HG02642 (cell line): ENCODE measurements around the gene LCP2.

Experiments
- ATAC-seq: cut with Tn5 transposase; IDR thresholded peaks from one replicate; pipeline ENCODE4 v1.9.1; 2021; ENCODE audit warnings: mild to moderate bottlenecking; ENCODE audit not compliant: unreplicated experiment, poor library complexity

The LCP2 gene

GRCh38 chr5:170297589-170298462, at the start of gene LCP2:
Gene LCP2, minus strand, starts transcription at chr5:170297777. Its CDS starts 166 bp downstream, at chr5:170297611.
- peak; percentile 53 for ATAC-seq

GRCh38 chr5:170347022-170347567, 49.5 kb upstream of the LCP2 start:
- no peak for ATAC-seq

GRCh38 chr5:170345971-170346370, 48.4 kb upstream of the LCP2 start:
- ATAC-seq: no peak

GRCh38 chr5:170343177-170343576, 45.6 kb upstream of the LCP2 start:
- no peak for ATAC-seq

- ATAC-seq: no peak
Observed at GRCh38 chr5:170342153-170342725, 44.7 kb upstream of the LCP2 start.

- no peak for ATAC-seq
Observed at GRCh38 chr5:170341545-170341944, 44.0 kb upstream of the LCP2 start.

GRCh38 chr5:170339780-170340167, 42.2 kb upstream of the LCP2 start:
- ATAC-seq: no peak

- ATAC-seq: peak; percentile 85
Observed at GRCh38 chr5:170338933-170339779, 41.6 kb upstream of the LCP2 start.

- ATAC-seq: no peak
Observed at GRCh38 chr5:170338291-170338690, 40.7 kb upstream of the LCP2 start.

GRCh38 chr5:170337045-170337733, 39.6 kb upstream of the LCP2 start:
- no peak for ATAC-seq

GRCh38 chr5:170336065-170336464, 38.5 kb upstream of the LCP2 start:
- no peak for ATAC-seq

- ATAC-seq: no peak
Observed at GRCh38 chr5:170334626-170335025, 37.0 kb upstream of the LCP2 start.

GRCh38 chr5:170333161-170333910, 35.8 kb upstream of the LCP2 start:
- peak; percentile 49 for ATAC-seq

- ATAC-seq: no peak
Observed at GRCh38 chr5:170332058-170332457, 34.5 kb upstream of the LCP2 start.

GRCh38 chr5:170330568-170331054, 33.0 kb upstream of the LCP2 start:
- ATAC-seq: no peak

GRCh38 chr5:170329524-170329923, 31.9 kb upstream of the LCP2 start:
- ATAC-seq: no peak

- ATAC-seq: no peak
Observed at GRCh38 chr5:170327829-170328228, 30.3 kb upstream of the LCP2 start.

- ATAC-seq: peak; percentile 27
Observed at GRCh38 chr5:170327168-170327567, 29.6 kb upstream of the LCP2 start.

GRCh38 chr5:170319301-170319700, 21.7 kb upstream of the LCP2 start:
- ATAC-seq: no peak
